Neuronal stem cell (in vitro differentiated cells): Measurements from ENCODE around the gene TSHZ2.

ENCODE experiments used
- DNase-seq: peaks from one replicate; pipeline ENCODE4 v3.0.0-alpha.2; 2013; ENCODE audit warnings: low spot score
- H2AFZ ChIP-seq: one replicate; pipeline ENCODE4 v1.6.1; 2013; ENCODE audit warnings: mild to moderate bottlenecking, low read length, inconsistent platforms
- H2AK5ac ChIP-seq: 2 replicates; pipeline ENCODE4 v1.6.1; 2013; ENCODE audit warnings: low read depth, mild to moderate bottlenecking, inconsistent platforms, low read length, moderate library complexity, mixed read lengths
- H2BK120ac ChIP-seq: 2 replicates; pipeline ENCODE4 v1.6.1; 2013; ENCODE audit warnings: low read depth, mild to moderate bottlenecking, inconsistent platforms, low read length, moderate library complexity, mixed read lengths
- H2BK12ac ChIP-seq: one replicate; pipeline ENCODE4 v1.6.1; 2013; ENCODE audit warnings: low read length, inconsistent platforms
- H2BK15ac ChIP-seq: 2 replicates; pipeline ENCODE4 v1.6.1; 2013; ENCODE audit warnings: mild to moderate bottlenecking, low read length, inconsistent platforms, mixed read lengths
- H2BK5ac ChIP-seq: one replicate; pipeline ENCODE4 v1.6.1; 2013; ENCODE audit warnings: inconsistent platforms, mild to moderate bottlenecking, low read length, moderate library complexity
- H3K14ac ChIP-seq: one replicate; pipeline ENCODE4 v1.6.1; 2013; ENCODE audit warnings: low read length, inconsistent platforms
- H3K18ac ChIP-seq: 2 replicates; pipeline ENCODE4 v1.6.1; 2013; ENCODE audit warnings: low read length, inconsistent platforms
- H3K23ac ChIP-seq: 2 replicates; pipeline ENCODE4 v1.6.1; 2013; ENCODE audit warnings: low read depth, mild to moderate bottlenecking, mixed read lengths, low read length, inconsistent platforms; ENCODE audit not compliant: poor library complexity
- H3K27ac ChIP-seq: replicated peaks from 3 replicates; pipeline ENCODE4 v1.5.1; 2013; ENCODE audit warnings: low read length, inconsistent platforms
- H3K27me3 ChIP-seq, 3 experiments: 2 replicates each; pipeline ENCODE4 v1.6.1; 2013; ENCODE audit warnings: low read length in 3 of 3, mild to moderate bottlenecking in 2 of 3, inconsistent platforms in 1 of 3, low read depth in 1 of 3, mixed read lengths in 1 of 3, moderate library complexity in 1 of 3; ENCODE audit not compliant: control insufficient read depth in 3 of 3, insufficient read depth in 3 of 3
- H3K36me3 ChIP-seq, 2 donors: replicated peaks in 1 of 2; 2 replicates each; pipeline ENCODE4 v1.6.1; 2013; ENCODE audit warnings: low read length in 2 of 2; ENCODE audit not compliant: control insufficient read depth in 2 of 2, insufficient read depth in 2 of 2
- H3K4ac ChIP-seq: 2 replicates; pipeline ENCODE4 v1.6.1; 2013; ENCODE audit warnings: inconsistent platforms, mild to moderate bottlenecking, low read length, moderate library complexity
- H3K4me1 ChIP-seq, 2 donors: 1 replicate in 1 of 2; 2 replicates in 1 of 2; pipeline ENCODE4 v1.6.1; 2013; ENCODE audit warnings: low read length in 2 of 2, low read depth in 1 of 2; ENCODE audit not compliant: control insufficient read depth in 2 of 2, insufficient read depth in 1 of 2
- H3K4me2 ChIP-seq: one replicate; pipeline ENCODE4 v1.6.1; 2013; ENCODE audit warnings: mild to moderate bottlenecking, low read length, inconsistent platforms; ENCODE audit not compliant: insufficient read depth, poor library complexity, severe bottlenecking
- H3K4me3 ChIP-seq, 2 donors: 2 replicates each; pipeline ENCODE4 v1.5.1; 2013; ENCODE audit warnings: low read length in 2 of 2, mild to moderate bottlenecking in 2 of 2, inconsistent platforms in 1 of 2, moderate library complexity in 1 of 2
- H3K79me1 ChIP-seq: one replicate; pipeline ENCODE4 v1.6.1; 2013; ENCODE audit warnings: low read depth, mild to moderate bottlenecking, inconsistent platforms, low read length, moderate library complexity
- H3K9ac ChIP-seq: one replicate; pipeline ENCODE4 v1.6.1; 2013; ENCODE audit warnings: mild to moderate bottlenecking, low read depth, low read length, inconsistent platforms; ENCODE audit not compliant: poor library complexity
- H3K9me3 ChIP-seq, 2 donors: replicated peaks in 1 of 2; 2 replicates each; pipeline versions ENCODE3 to v1.6.1; 2013; ENCODE audit warnings: low read length in 2 of 2, mild to moderate bottlenecking in 2 of 2, inconsistent platforms in 1 of 2, low read depth in 1 of 2, mixed read lengths in 1 of 2, moderate library complexity in 1 of 2; ENCODE audit not compliant: control insufficient read depth in 2 of 2, insufficient read depth in 1 of 2
- H4K8ac ChIP-seq: one replicate; pipeline ENCODE4 v1.6.1; 2013; ENCODE audit warnings: low read depth, mild to moderate bottlenecking, inconsistent platforms, low read length, moderate library complexity
- H4K91ac ChIP-seq: one replicate; pipeline ENCODE4 v1.6.1; 2013; ENCODE audit warnings: low read length, low read depth, mild to moderate bottlenecking, inconsistent platforms; ENCODE audit not compliant: poor library complexity
- WGBS, 2 donors: extraction: QIAGEN DNeasy Blood & Tissue Kit; methylation state at CpG; one replicate each; pipeline ENCODE4 v1.1.7; 2013; ENCODE audit warnings: missing lambda C conversion rate in 2 of 2, mixed read lengths in 1 of 2; ENCODE audit not compliant: insufficient read length in 2 of 2, insufficient replicate concordance in 1 of 2; ENCODE audit errors: extremely low coverage in 2 of 2; 5-methylcytosine and 5-hydroxymethylcytosine counted together

Gene TSHZ2

GRCh38 chr20:53383916-53384315 is 411.8 kb downstream of the TSHZ2 start:
- Histone ChIP-seq H4K91ac (no peak overlapping the region), H3K4me1 (peaks cover 1 to 3% of the 10 kb centered on the region in 2 donors), H2BK15ac (no peak overlapping the region), H3K4ac (no peak overlapping the region), H2BK5ac (no peak overlapping the region), H3K18ac (no peak overlapping the region), H2BK12ac (no peak overlapping the region), H3K79me1 (no peaks in the 10 kb centered on the region), H4K8ac (no peak overlapping the region), H3K23ac (no peak overlapping the region), H3K9me3 (no peaks in the 10 kb centered on the region), H3K36me3 (no peaks in the 10 kb centered on the region), H2AK5ac (no peak overlapping the region), H3K27me3 (no peaks in the 10 kb centered on the region), H3K4me2 (no peak overlapping the region), H2BK120ac (no peak overlapping the region), H3K27ac (no peak overlapping the region), H3K14ac (no peak overlapping the region), H2AFZ (peak overlapping the region; percentile 24), H3K4me3 (no peak overlapping the region), H3K9ac (no peak overlapping the region)
- no CpG with 5 or more reads among the region's 8 CpGs for WGBS, 2 donors
- no peak for DNase-seq

DNA sequence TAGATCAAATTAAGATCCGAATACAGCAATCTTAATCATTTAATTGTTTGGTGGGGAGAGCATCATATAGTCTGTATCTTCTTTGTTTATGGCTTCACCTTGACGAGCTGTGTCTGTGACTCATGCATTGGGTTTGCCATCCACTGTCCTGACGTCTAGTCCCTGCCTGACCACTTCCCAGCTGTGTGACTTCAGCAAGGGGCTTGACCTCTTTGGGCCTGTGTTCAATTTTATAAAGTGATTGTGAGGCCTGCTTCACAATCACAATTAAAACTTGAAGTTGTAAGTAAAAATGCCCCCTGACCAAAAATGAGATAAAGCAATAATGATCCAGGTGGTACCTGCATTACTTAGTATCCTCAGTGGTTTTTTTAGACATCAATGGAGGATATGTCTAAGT is 412.2 kb downstream of the TSHZ2 start:
- Histone ChIP-seq H3K79me1 (no peaks in the 10 kb centered on the region), H2BK15ac (no peak overlapping the region), H3K9me3 (no peaks in the 10 kb centered on the region)

DNA sequence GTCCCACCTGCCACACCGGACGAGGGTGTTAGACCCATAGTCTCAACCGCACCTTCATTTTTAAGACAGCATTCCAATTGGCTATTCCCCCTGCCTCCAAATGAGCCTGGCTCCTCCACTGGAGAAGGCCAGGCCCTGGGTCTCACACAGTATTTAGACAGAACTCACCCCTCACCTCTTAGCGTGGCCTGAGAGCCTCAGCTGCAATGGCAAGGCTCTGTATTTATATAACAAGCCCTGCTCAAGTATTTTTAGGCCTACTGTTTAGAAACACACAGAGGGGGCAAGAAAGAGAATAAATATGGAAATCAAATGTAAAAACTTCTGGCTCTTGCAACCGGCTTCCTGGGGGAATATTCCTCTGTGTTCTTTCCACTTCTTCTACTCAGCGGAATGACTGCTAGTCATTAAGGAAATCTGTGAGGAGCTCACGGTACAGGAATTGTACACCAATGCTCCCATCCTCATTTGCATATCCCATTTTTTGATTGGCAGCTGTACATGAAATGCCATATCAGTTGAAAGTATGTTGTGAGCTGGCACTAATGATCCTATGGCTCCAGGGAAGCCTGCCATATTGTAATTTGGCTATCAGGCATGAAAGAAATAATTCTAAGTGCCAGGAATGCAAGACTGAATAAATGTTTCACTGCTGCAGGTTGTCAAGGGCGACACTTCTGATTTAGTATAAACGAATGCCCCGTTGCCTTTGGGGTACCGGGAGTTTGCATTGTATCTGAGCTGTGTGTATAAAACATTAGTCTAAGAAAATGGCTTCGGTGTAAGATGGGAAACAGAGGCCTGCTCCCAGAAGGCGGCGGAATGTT is 414.0 kb downstream of the TSHZ2 start:
- DNase-seq = no peak
- Histone ChIP-seq H3K9ac (no peak overlapping the region), H3K4ac (no peak overlapping the region), H4K91ac (no peak overlapping the region), H3K9me3 (no peaks in the 10 kb centered on the region), H3K4me3 (no peak overlapping the region), H2BK15ac (no peak overlapping the region), H2BK120ac (no peak overlapping the region), H3K27ac (no peak overlapping the region), H4K8ac (no peak overlapping the region), H3K14ac (no peak overlapping the region), H2AFZ (peak overlapping the region; percentile 39), H3K4me1 (peaks cover 1 to 3% of the 10 kb centered on the region in 2 donors), H3K36me3 (no peaks in the 10 kb centered on the region), H3K79me1 (no peaks in the 10 kb centered on the region), H3K27me3 (no peaks in the 10 kb centered on the region), H3K4me2 (no peak overlapping the region), H2BK12ac (no peak overlapping the region), H2BK5ac (no peak overlapping the region), H2AK5ac (no peak overlapping the region), H3K23ac (no peak overlapping the region), H3K18ac (no peak overlapping the region)
- WGBS, 2 donors = no CpG with 5 or more reads among the region's 14 CpGs

More for the DNA sequence above, 412.2 kb downstream of the TSHZ2 start:
- Histone ChIP-seq H3K9ac (no peak overlapping the region), H3K18ac (no peak overlapping the region), H4K91ac (no peak overlapping the region), H2BK12ac (no peak overlapping the region), H3K27ac (no peak overlapping the region), H2BK5ac (no peak overlapping the region), H3K4ac (no peak overlapping the region), H2AFZ (peak overlapping the region; percentile 24), H3K4me3 (no peak overlapping the region), H4K8ac (no peak overlapping the region), H3K14ac (no peak overlapping the region), H3K4me2 (no peak overlapping the region), H3K4me1 (peaks cover 1 to 3% of the 10 kb centered on the region in 2 donors), H2BK120ac (no peak overlapping the region), H3K36me3 (no peaks in the 10 kb centered on the region), H3K23ac (no peak overlapping the region), H3K27me3 (no peaks in the 10 kb centered on the region), H2AK5ac (no peak overlapping the region)
- WGBS, 2 donors = no CpG with 5 or more reads among the region's 3 CpGs
- no peak for DNase-seq

GRCh38 chr20:53387983-53388675 is 416.0 kb downstream of the TSHZ2 start:
- no peak overlapping the region for H4K91ac ChIP-seq
- no peaks in the 10 kb centered on the region for H3K36me3 ChIP-seq
- no peak overlapping the region for H3K27ac ChIP-seq
- no peak overlapping the region for H2BK15ac ChIP-seq
- H2AFZ ChIP-seq = no peak overlapping the region
- no peak overlapping the region for H3K18ac ChIP-seq
- no CpG with 5 or more reads among the region's 8 CpGs for WGBS, 2 donors
- no peak overlapping the region for H3K23ac ChIP-seq
- no peak for DNase-seq
- no peak overlapping the region for H4K8ac ChIP-seq
- no peak overlapping the region for H3K4me3 ChIP-seq
- no peak overlapping the region for H2AK5ac ChIP-seq
- no peak overlapping the region for H3K4ac ChIP-seq
- no peak overlapping the region for H2BK12ac ChIP-seq
- no peak overlapping the region for H2BK120ac ChIP-seq
- H3K27me3 ChIP-seq = no peaks in the 10 kb centered on the region
- H2BK5ac ChIP-seq = no peak overlapping the region
- peaks cover 0 to 3% of the 10 kb centered on the region in 2 donors for H3K4me1 ChIP-seq
- no peak overlapping the region for H3K14ac ChIP-seq
- H3K9ac ChIP-seq = no peak overlapping the region
- H3K9me3 ChIP-seq = no peaks in the 10 kb centered on the region
- no peak overlapping the region for H3K4me2 ChIP-seq
- H3K79me1 ChIP-seq = no peaks in the 10 kb centered on the region
